Measurements from ENCODE around the gene RAB8B. TPM values are rescaled to one million over a fixed set of nuclear protein-coding genes. Genes with fewer than 3 reads are reported as not detected.

Gene RAB8B
- total and polyA plus RNA-seq, 10 of the 15 experiments (the other 5 are each of a cell fraction or from before 2014, with no cell fraction given): 17.8 to 104 (median 65.1) TPM

DNA sequence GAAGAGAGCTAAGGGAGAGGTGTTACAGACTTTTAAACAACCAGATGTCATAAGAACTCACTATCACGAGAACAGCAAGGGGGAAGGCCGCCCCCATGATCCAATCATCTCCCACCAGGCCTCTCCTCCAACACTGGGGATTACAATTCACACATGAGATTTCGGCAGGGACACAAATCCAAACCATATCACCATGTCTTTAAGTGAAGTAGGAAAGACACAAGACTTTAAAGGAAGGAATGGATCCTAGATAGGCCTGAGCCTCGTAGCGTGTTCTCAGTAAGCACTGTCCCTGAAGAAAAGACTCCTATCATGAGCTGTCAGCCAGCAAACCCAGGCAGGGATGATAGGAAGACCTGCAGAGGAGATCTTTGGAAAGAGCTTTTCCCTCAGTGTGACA, 17.0 kb upstream of the RAB8B start:
- no peak for ATAC-seq
- Histone ChIP-seq H3K79me2 (ENCODE audit: control insufficient read depth, insufficient read depth, low read length) (no peaks in the 10 kb centered on the region), H3K27me3 (replicated peaks in 1 of 2; ENCODE audit: control insufficient read depth in 2 of 2, insufficient read depth in 2 of 2, low read length in 1 of 2) (no peaks in the 10 kb centered on the region; a peak in 1 of 4 replicates), H2AFZ (ENCODE audit: control insufficient read depth, low read depth, low read length) (no peak overlapping the region), H3K9ac (ENCODE audit: control insufficient read depth, insufficient read depth, low read length) (no peak overlapping the region), H3K36me3 (ENCODE audit: control insufficient read depth in 2 of 2, insufficient read depth in 2 of 2, low read length in 1 of 2) (no peaks in the 10 kb centered on the region), H4K20me1 (ENCODE audit: control insufficient read depth, insufficient read depth) (no peaks in the 10 kb centered on the region), H3K9me3 (replicated peaks; ENCODE audit: control insufficient read depth, insufficient read depth, low read length) (no peaks in the 10 kb centered on the region), H3K4me2 (ENCODE audit: control insufficient read depth, insufficient read depth) (no peak overlapping the region), H3K4me1 (ENCODE audit: control insufficient read depth, insufficient read depth, low read length) (peaks cover 5% of the 10 kb centered on the region), H3K4me3 (no peak overlapping the region), H3K27ac (ENCODE audit: control insufficient read depth, insufficient read depth) (no peak overlapping the region)
- in situ Hi-C loops (cut with MboI): no loop called here
- no peak for FAIRE-seq
- intact Hi-C loops (cut with micrococcal nuclease; ENCODE audit: unreplicated experiment): no loop called here
- ChIA-PET SMC1A (ENCODE audit: uncharacterized antibody, unreplicated experiment) (interaction anchor here (1.0 kb wide), 1 partner anchor 31 kb away, joined by 3 read pairs; no protein-coding TSS in a partner anchor), RAD21 (ENCODE audit: unreplicated experiment) (no interaction called here), POLR2A (interaction anchor here (0.5 to 1.1 kb wide), 2 partner anchors 16 to 171 kb away, joined by 3 to 5 read pairs; partner anchors contain the start of gene RPS27L), CTCF (interaction anchor here (0.6 to 1.2 kb wide), 2 partner anchors 115 to 127 kb away, joined by 3 to 4 read pairs; no protein-coding TSS in a partner anchor)
- DNase-seq (ENCODE audit: low read depth, low spot score): no peak
- 50% methylated on average over 5 of the region's 5 CpGs for WGBS (ENCODE audit: insufficient coverage, insufficient replicate concordance, low lambda C conversion rate, missing lambda C conversion rate)
- BruUV-seq (replicated peaks): no TSS peak
- TF ChIP-seq FOXM1 (IDR thresholded peaks at IDR 0.05; ENCODE audit: low read depth, low read length) (no peak), CBX5 (IDR thresholded peaks at IDR 0.05; ENCODE audit: low read depth) (no peak), SREBF1 (IDR thresholded peaks at IDR 0.05; ENCODE audit: low read length) (no peak), NBN (IDR thresholded peaks at IDR 0.05) (no peak), BMI1 (IDR thresholded peaks at IDR 0.05; ENCODE audit: borderline replicate concordance) (no peak)
- TF ChIP-seq, protein P1, sequence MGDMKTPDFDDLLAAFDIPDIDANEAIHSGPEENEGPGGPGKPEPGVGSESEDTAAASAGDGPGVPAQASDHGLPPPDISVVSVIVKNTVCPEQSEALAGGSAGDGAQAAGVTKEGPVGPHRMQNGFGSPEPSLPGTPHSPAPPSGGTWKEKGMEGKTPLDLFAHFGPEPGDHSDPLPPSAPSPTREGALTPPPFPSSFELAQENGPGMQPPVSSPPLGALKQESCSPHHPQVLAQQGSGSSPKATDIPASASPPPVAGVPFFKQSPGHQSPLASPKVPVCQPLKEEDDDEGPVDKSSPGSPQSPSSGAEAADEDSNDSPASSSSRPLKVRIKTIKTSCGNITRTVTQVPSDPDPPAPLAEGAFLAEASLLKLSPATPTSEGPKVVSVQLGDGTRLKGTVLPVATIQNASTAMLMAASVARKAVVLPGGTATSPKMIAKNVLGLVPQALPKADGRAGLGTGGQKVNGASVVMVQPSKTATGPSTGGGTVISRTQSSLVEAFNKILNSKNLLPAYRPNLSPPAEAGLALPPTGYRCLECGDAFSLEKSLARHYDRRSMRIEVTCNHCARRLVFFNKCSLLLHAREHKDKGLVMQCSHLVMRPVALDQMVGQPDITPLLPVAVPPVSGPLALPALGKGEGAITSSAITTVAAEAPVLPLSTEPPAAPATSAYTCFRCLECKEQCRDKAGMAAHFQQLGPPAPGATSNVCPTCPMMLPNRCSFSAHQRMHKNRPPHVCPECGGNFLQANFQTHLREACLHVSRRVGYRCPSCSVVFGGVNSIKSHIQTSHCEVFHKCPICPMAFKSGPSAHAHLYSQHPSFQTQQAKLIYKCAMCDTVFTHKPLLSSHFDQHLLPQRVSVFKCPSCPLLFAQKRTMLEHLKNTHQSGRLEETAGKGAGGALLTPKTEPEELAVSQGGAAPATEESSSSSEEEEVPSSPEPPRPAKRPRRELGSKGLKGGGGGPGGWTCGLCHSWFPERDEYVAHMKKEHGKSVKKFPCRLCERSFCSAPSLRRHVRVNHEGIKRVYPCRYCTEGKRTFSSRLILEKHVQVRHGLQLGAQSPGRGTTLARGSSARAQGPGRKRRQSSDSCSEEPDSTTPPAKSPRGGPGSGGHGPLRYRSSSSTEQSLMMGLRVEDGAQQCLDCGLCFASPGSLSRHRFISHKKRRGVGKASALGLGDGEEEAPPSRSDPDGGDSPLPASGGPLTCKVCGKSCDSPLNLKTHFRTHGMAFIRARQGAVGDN (IDR thresholded peaks at IDR 0.05): no peak
- TF ChIP-seq, protein P2, sequence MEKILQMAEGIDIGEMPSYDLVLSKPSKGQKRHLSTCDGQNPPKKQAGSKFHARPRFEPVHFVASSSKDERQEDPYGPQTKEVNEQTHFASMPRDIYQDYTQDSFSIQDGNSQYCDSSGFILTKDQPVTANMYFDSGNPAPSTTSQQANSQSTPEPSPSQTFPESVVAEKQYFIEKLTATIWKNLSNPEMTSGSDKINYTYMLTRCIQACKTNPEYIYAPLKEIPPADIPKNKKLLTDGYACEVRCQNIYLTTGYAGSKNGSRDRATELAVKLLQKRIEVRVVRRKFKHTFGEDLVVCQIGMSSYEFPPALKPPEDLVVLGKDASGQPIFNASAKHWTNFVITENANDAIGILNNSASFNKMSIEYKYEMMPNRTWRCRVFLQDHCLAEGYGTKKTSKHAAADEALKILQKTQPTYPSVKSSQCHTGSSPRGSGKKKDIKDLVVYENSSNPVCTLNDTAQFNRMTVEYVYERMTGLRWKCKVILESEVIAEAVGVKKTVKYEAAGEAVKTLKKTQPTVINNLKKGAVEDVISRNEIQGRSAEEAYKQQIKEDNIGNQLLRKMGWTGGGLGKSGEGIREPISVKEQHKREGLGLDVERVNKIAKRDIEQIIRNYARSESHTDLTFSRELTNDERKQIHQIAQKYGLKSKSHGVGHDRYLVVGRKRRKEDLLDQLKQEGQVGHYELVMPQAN (conservative IDR thresholded peaks at IDR 0.05): no peak
- TF ChIP-seq, protein P3, sequence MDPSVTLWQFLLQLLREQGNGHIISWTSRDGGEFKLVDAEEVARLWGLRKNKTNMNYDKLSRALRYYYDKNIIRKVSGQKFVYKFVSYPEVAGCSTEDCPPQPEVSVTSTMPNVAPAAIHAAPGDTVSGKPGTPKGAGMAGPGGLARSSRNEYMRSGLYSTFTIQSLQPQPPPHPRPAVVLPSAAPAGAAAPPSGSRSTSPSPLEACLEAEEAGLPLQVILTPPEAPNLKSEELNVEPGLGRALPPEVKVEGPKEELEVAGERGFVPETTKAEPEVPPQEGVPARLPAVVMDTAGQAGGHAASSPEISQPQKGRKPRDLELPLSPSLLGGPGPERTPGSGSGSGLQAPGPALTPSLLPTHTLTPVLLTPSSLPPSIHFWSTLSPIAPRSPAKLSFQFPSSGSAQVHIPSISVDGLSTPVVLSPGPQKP (IDR thresholded peaks at IDR 0.05; ENCODE audit: low read depth, low read length): no peak
- TF ChIP-seq, protein P4, sequence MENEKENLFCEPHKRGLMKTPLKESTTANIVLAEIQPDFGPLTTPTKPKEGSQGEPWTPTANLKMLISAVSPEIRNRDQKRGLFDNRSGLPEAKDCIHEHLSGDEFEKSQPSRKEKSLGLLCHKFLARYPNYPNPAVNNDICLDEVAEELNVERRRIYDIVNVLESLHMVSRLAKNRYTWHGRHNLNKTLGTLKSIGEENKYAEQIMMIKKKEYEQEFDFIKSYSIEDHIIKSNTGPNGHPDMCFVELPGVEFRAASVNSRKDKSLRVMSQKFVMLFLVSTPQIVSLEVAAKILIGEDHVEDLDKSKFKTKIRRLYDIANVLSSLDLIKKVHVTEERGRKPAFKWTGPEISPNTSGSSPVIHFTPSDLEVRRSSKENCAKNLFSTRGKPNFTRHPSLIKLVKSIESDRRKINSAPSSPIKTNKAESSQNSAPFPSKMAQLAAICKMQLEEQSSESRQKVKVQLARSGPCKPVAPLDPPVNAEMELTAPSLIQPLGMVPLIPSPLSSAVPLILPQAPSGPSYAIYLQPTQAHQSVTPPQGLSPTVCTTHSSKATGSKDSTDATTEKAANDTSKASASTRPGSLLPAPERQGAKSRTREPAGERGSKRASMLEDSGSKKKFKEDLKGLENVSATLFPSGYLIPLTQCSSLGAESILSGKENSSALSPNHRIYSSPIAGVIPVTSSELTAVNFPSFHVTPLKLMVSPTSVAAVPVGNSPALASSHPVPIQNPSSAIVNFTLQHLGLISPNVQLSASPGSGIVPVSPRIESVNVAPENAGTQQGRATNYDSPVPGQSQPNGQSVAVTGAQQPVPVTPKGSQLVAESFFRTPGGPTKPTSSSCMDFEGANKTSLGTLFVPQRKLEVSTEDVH (IDR thresholded peaks at IDR 0.05; ENCODE audit: low read depth, partially characterized antibody): no peak
- TF ChIP-seq, protein P5, sequence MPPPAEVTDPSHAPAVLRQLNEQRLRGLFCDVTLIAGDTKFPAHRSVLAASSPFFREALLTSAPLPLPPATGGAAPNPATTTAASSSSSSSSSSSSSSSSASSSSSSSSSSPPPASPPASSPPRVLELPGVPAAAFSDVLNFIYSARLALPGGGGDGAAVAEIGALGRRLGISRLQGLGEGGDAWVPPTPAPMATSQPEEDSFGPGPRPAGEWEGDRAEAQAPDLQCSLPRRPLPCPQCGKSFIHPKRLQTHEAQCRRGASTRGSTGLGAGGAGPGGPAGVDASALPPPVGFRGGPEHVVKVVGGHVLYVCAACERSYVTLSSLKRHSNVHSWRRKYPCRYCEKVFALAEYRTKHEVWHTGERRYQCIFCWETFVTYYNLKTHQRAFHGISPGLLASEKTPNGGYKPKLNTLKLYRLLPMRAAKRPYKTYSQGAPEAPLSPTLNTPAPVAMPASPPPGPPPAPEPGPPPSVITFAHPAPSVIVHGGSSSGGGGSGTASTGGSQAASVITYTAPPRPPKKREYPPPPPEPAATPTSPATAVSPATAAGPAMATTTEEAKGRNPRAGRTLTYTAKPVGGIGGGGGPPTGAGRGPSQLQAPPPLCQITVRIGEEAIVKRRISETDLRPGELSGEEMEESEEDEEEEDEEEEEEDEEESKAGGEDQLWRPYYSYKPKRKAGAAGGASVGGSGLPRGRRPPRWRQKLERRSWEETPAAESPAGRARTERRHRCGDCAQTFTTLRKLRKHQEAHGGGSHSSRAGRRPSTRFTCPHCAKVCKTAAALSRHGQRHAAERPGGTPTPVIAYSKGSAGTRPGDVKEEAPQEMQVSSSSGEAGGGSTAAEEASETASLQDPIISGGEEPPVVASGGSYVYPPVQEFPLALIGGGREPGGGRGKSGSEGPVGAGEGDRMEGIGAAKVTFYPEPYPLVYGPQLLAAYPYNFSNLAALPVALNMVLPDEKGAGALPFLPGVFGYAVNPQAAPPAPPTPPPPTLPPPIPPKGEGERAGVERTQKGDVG (CRISPR knock-in tag; IDR thresholded peaks at IDR 0.05): no peak

Measured in GM12878 (cell line).